LNCAP (cell line): ENCODE results near the gene RPL7A.

Experiments used
- TF ChIP-seq, protein P1 (sequence below): fragments of 450-650 bp; IDR thresholded peaks from 2 replicates; pipeline ENCODE4 v1.5.1; 2017; ENCODE audit warnings: mild to moderate bottlenecking

Gene RPL7A

GRCh38 chr9:133369933-133370332, 21.9 kb downstream of the RPL7A start:
- TF ChIP-seq, protein P1, sequence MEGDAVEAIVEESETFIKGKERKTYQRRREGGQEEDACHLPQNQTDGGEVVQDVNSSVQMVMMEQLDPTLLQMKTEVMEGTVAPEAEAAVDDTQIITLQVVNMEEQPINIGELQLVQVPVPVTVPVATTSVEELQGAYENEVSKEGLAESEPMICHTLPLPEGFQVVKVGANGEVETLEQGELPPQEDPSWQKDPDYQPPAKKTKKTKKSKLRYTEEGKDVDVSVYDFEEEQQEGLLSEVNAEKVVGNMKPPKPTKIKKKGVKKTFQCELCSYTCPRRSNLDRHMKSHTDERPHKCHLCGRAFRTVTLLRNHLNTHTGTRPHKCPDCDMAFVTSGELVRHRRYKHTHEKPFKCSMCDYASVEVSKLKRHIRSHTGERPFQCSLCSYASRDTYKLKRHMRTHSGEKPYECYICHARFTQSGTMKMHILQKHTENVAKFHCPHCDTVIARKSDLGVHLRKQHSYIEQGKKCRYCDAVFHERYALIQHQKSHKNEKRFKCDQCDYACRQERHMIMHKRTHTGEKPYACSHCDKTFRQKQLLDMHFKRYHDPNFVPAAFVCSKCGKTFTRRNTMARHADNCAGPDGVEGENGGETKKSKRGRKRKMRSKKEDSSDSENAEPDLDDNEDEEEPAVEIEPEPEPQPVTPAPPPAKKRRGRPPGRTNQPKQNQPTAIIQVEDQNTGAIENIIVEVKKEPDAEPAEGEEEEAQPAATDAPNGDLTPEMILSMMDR = no peak

DNA sequence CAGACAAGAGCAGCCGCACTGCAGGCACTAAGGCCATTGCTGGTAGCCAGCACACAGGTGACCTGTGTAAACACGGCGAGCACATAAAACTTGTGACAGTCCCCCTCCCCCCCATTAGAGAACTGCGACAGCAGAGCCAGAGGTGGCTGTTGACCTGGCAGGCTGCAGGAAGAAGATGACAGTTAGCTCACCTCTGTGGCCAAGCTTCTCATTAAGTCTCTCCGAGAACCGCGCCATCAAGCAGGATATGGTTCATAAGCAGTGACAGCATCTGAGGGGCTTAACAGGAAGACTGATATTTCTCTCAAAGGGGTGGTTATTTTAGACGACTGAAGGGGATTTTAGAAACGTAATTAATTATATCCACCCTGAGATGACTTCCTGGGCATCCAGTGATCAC, 22.7 kb downstream of the RPL7A start:
- TF ChIP-seq, protein P1 = no peak

DNA sequence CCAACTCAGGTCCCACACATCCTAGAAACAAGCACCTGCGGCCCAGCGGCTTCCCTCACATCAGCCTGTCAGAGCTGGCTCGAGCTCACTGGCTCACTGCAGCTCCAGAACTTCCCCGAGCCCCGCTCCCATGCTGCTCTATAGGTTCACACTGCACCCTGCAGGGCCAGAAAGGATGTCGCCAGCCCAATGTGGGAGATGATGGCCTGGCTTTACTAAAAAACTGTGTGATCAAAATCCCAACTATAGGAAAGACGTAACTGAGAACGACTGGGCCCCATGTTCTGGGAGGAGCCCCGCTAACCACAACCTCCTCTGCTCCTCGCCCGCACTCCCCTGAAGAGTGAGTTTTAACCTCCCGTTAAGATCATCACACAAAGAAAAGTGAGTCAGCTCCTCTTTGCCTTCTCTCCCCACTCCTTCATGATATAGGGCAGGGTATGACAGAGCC, 23.3 kb downstream of the RPL7A start:
- TF ChIP-seq, protein P1 = no peak

GRCh38 chr9:133372144-133372543, 24.1 kb downstream of the RPL7A start:
- TF ChIP-seq, protein P1 = no peak

GRCh38 chr9:133374612-133375115, 26.6 kb downstream of the RPL7A start:
- TF ChIP-seq, protein P1 = no peak

DNA sequence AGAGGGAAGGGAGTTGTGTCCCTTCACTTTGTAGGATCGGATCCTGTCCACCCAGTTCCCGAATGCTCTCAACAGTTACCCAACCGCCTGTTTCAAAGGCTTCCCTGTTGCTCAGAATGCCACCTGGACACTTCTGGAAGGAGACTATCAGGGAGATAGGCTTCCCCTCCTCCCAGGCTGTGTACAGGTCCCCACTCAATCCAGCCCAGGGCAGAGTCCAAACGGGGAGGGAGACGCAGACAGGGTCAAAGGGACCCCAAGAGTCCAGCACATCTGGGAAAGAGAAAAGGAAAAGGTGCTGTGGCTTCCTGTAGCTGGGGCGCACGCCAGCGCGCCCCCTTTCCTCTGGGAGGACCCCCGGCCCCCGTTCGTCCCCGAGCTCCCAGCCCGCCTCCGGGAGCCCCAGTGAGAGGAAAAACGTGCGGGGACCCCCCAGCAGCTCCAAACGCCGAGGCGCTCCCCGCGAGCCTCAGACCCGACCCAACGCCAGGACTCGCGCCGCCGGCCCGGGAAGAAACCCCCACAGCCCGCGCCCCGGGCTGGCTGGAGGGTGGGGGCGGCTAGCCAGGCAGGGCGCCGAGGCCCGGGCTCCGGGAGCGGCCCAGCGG, 27.2 kb downstream of the RPL7A start:
- TF ChIP-seq, protein P1 = 0 out of 2 replicates have a peak, but pooled peaks have one; percentile 11

DNA sequence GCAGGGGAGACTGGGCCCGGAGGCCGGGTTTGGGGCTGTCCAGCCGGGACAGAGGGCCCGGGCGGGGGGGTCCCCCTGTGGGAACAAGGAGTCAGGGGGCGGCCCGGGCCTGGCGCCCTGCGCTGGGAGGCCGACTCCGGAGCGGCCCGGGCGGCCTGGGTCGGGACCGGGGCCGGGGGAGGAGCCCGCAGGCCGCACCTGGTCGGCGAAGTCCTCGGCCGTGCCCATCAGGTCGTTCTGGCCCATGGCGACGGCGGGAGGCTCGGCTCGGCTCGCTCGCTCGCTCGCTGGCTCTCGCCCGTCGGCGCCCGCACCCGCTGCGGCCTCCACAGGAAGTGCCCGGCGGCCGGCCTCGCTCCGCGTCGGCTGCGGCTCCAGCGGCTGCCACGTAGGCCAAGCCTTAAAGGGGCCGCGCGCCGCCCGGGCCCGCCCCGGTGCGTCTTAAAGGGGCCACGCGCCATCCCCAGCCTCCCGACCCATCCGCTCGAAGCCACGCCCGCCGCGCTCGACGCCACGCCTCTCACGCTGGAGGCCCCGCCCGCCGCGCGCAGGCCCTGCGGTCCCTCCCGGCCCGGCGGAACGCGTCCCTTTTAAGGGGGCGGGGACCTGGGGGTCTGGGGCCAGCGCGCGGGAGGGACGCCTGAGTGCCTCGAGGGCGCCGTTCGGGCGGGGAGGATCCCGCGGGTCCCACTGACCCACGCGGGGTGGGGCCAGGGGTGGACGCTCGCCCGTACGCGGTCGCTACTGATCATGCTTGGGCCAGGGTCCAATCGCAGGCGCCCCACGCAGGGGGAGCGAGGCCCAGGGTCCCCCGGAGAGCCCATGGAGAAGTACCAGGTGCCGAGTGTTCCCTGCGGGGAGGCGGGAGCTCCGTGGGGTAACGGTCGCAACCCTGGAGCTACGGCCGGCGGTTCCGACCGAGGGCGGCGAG, 28.0 kb downstream of the RPL7A start, which contains the start of the genes STKLD1 and SURF4:
Gene STKLD1 (plus strand): TSS at position 643 of the 931 bp plus-strand sequence. CDS start 108 bp downstream, at position 751.
Gene SURF4 (minus strand): TSS at position 337 of the 931 bp plus-strand sequence. CDS start 91 bp downstream, at position 246.
- TF ChIP-seq, protein P1 = no peak
